AG04449 (cell line): ENCODE measurements around the gene ERCC2.
A peak's percentile ranks its signal among the peaks of the same experiment; 100 is the strongest.

ENCODE experiments used
- CTCF ChIA-PET: fragments of 350-600 bp; formaldehyde crosslinking; extraction: SDS; loops from one replicate; lab custom pipeline; 2021; ENCODE audit warnings: antibody characterized with exemption; lab: Yijun Ruan, JAX
- POLR2A ChIA-PET: fragments of 400-600, 350-600 bp; formaldehyde crosslinking; extraction: SDS; loops from one replicate; lab custom pipeline; 2020; ENCODE audit warnings: antibody characterized with exemption, inconsistent platforms; lab: Yijun Ruan, JAX
- DNase-seq: peaks from one replicate; pipeline ENCODE4 v3.0.0-alpha.2; 2010; ENCODE audit warnings: low read depth, low spot score
- H3K4me3 ChIP-seq: 2 replicates; pipeline ENCODE4 v1.5.1; 2011; ENCODE audit warnings: low read depth, mild to moderate bottlenecking, control low read depth, low read length
- TF ChIP-seq, protein P1 (sequence below): IDR thresholded peaks from one replicate; pipeline ENCODE4 v1.5.1; 2011; ENCODE audit warnings: mild to moderate bottlenecking, moderate library complexity, low read length, control low read depth, inconsistent platforms; ENCODE audit not compliant: insufficient read depth; ENCODE audit errors: missing control alignments

The ERCC2 gene

DNA sequence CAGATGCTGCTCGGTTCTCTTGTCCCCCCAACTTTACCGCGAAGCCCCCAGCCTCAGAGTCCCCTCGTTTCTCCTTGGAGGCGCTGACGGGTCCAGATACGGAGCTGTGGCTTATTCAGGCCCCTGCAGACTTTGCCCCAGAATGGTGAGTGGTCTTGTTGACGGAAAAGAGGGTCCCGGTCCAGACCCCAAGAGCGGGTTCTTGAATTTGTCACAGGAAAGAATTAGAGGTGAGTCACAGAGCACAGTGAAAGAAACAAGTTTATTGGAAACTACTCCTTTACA lies 36.7 kb upstream of the ERCC2 start:
- CTCF ChIA-PET, result interaction anchor here (0.9 to 1.3 kb wide), 3 partner anchors 9 to 78 kb away, joined by 4 to 6 read pairs (median 4); no protein-coding TSS in a partner anchor
- TF ChIP-seq, protein P1, sequence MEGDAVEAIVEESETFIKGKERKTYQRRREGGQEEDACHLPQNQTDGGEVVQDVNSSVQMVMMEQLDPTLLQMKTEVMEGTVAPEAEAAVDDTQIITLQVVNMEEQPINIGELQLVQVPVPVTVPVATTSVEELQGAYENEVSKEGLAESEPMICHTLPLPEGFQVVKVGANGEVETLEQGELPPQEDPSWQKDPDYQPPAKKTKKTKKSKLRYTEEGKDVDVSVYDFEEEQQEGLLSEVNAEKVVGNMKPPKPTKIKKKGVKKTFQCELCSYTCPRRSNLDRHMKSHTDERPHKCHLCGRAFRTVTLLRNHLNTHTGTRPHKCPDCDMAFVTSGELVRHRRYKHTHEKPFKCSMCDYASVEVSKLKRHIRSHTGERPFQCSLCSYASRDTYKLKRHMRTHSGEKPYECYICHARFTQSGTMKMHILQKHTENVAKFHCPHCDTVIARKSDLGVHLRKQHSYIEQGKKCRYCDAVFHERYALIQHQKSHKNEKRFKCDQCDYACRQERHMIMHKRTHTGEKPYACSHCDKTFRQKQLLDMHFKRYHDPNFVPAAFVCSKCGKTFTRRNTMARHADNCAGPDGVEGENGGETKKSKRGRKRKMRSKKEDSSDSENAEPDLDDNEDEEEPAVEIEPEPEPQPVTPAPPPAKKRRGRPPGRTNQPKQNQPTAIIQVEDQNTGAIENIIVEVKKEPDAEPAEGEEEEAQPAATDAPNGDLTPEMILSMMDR, result no peak
- H3K4me3 ChIP-seq, result peak overlapping the region; percentile 88
- DNase-seq, result no peak
- POLR2A ChIA-PET, result no interaction called here

GRCh38 chr19:45406226-45407090 lies 36.1 kb upstream of the ERCC2 start, which contains the start of gene POLR1G:
Gene POLR1G, plus strand, starts transcription at chr19:45406644. Its CDS starts 53 bp downstream, at chr19:45406697.
- DNase-seq, result no peak
- POLR2A ChIA-PET, result no interaction called here
- H3K4me3 ChIP-seq, result peak within 1 kb of the TSS; percentile 88
- TF ChIP-seq, protein P1, result no peak
- CTCF ChIA-PET, result interaction anchor here (0.9 to 1.1 kb wide), 3 partner anchors 10 to 79 kb away, joined by 4 to 5 read pairs (median 4); no protein-coding TSS in a partner anchor

GRCh38 chr19:45405435-45406225 lies 35.3 kb upstream of the ERCC2 start:
- POLR2A ChIA-PET, result no interaction called here
- DNase-seq, result no peak
- H3K4me3 ChIP-seq, result peak overlapping the region; percentile 88
- TF ChIP-seq, protein P1, result no peak
- CTCF ChIA-PET, result interaction anchor here (1.0 to 4.8 kb wide), 8 partner anchors 8 to 80 kb away, joined by 3 to 65 read pairs (median 6); no protein-coding TSS in a partner anchor

GRCh38 chr19:45404557-45405434 lies 34.4 kb upstream of the ERCC2 start, which contains the start of gene PPP1R13L:
Gene PPP1R13L, minus strand, starts transcription at chr19:45405069. Its CDS starts 6,751 bp downstream, at chr19:45398318.
- DNase-seq, result no peak
- ChIA-PET POLR2A (interaction anchor here (1.5 kb wide), 1 partner anchor 27 kb away, joined by 5 read pairs; no protein-coding TSS in a partner anchor), CTCF (interaction anchor here (0.7 to 4.8 kb wide), 15 partner anchors 9 to 103 kb away, joined by 3 to 65 read pairs (median 6); partner anchors contain the start of gene ERCC1)
- H3K4me3 ChIP-seq, result peak within 1 kb of the TSS; percentile 88
- TF ChIP-seq, protein P1, result no peak

- DNase-seq, result no peak
- ChIA-PET CTCF (interaction anchor here (0.7 to 4.8 kb wide), 20 partner anchors 10 to 104 kb away, joined by 3 to 65 read pairs (median 6); partner anchors contain the start of genes ERCC1 and ERCC2), POLR2A (interaction anchor here (1.5 kb wide), 1 partner anchor 26 kb away, joined by 5 read pairs; no protein-coding TSS in a partner anchor)
- H3K4me3 ChIP-seq, result peak overlapping the region; percentile 88
- TF ChIP-seq, protein P1, result peak; percentile 72
Observed at GRCh38 chr19:45403781-45404556, 33.6 kb upstream of the ERCC2 start.
